Neutrophil (primary cell): Measurements from ENCODE around the gene FCN1.

Experiments
- H3K27ac ChIP-seq: fragments of 200-600 bp; sonication (generic); 2 replicates; pipeline ENCODE4 v1.5.1; 2016; ENCODE audit warnings: mild to moderate bottlenecking, moderate library complexity
- H3K27me3 ChIP-seq: fragments of 200-600 bp; sonication (generic); 2 replicates; pipeline ENCODE4 v1.6.0; 2016; ENCODE audit warnings: mild to moderate bottlenecking
- H3K36me3 ChIP-seq: fragments of 200-600 bp; sonication (generic); 2 replicates; pipeline ENCODE4 v1.5.1; 2017
- H3K4me1 ChIP-seq, 2 experiments: fragments of 200-600 bp in 1 of 2; sonication (generic) in 1 of 2; 1 replicate in 1 of 2; 2 replicates in 1 of 2; pipeline versions ENCODE4 v1.5.1 to v1.6.1; 2013 to 2016; ENCODE audit warnings: low read depth in 1 of 2, low read length in 1 of 2, mild to moderate bottlenecking in 1 of 2, moderate library complexity in 1 of 2; ENCODE audit not compliant: control insufficient read depth in 1 of 2, insufficient read depth in 1 of 2
- H3K4me3 ChIP-seq, 2 experiments: fragments of 200-600 bp in 1 of 2; sonication (generic) in 1 of 2; 1 replicate in 1 of 2; 2 replicates in 1 of 2; pipeline ENCODE4 v1.5.1; 2013 to 2016; ENCODE audit warnings: low read depth in 1 of 2, low read length in 1 of 2, mild to moderate bottlenecking in 1 of 2, moderate library complexity in 1 of 2
- H3K9me3 ChIP-seq: fragments of 200-600 bp; sonication (generic); 2 replicates; pipeline ENCODE4 v1.5.1; 2016
- CTCF ChIP-seq: fragments of 200-600 bp; sonication (generic); IDR thresholded peaks from 2 replicates; pipeline ENCODE4 v1.5.1; 2016; ENCODE audit warnings: antibody characterized with exemption

FCN1 gene

GRCh38 chr9:134897584-134898170, 20.0 kb downstream of the FCN1 start:
- Histone ChIP-seq H3K4me3 (no peak overlapping the region), H3K4me1 (no peaks in the 10 kb centered on the region), H3K27ac (no peak overlapping the region), H3K9me3 (no peaks in the 10 kb centered on the region), H3K36me3 (no peaks in the 10 kb centered on the region), H3K27me3 (peaks cover 22% of the 10 kb centered on the region)
- no peak for TF ChIP-seq CTCF

- no peak for TF ChIP-seq CTCF
- Histone ChIP-seq H3K4me3 (no peak overlapping the region), H3K9me3 (no peaks in the 10 kb centered on the region), H3K36me3 (no peaks in the 10 kb centered on the region), H3K4me1 (no peaks in the 10 kb centered on the region), H3K27ac (no peak overlapping the region), H3K27me3 (peaks cover 22% of the 10 kb centered on the region)
These were observed 20.7 kb downstream of the FCN1 start for GRCh38 chr9:134896834-134897583.

- Histone ChIP-seq H3K36me3 (no peaks in the 10 kb centered on the region), H3K4me3 (no peak overlapping the region), H3K9me3 (no peaks in the 10 kb centered on the region), H3K4me1 (no peaks in the 10 kb centered on the region), H3K27me3 (peaks cover 24% of the 10 kb centered on the region), H3K27ac (no peak overlapping the region)
- no peak for TF ChIP-seq CTCF
These were observed 21.5 kb downstream of the FCN1 start for GRCh38 chr9:134895908-134896833.

GRCh38 chr9:134895567-134895907, 22.2 kb downstream of the FCN1 start:
- H3K27ac ChIP-seq, result no peak overlapping the region
- H3K36me3 ChIP-seq, result no peaks in the 10 kb centered on the region
- peaks cover 30% of the 10 kb centered on the region for H3K27me3 ChIP-seq
- no peaks in the 10 kb centered on the region for H3K9me3 ChIP-seq
- no peaks in the 10 kb centered on the region for H3K4me1 ChIP-seq
- no peak overlapping the region for H3K4me3 ChIP-seq
- TF ChIP-seq CTCF, result no peak

- H3K27ac ChIP-seq, result no peak overlapping the region
- H3K9me3 ChIP-seq, result no peaks in the 10 kb centered on the region
- no peaks in the 10 kb centered on the region for H3K36me3 ChIP-seq
- no peaks in the 10 kb centered on the region for H3K4me1 ChIP-seq
- no peak overlapping the region for H3K4me3 ChIP-seq
- peaks cover 33% of the 10 kb centered on the region for H3K27me3 ChIP-seq
- no peak for TF ChIP-seq CTCF
These were observed 22.6 kb downstream of the FCN1 start for GRCh38 chr9:134895097-134895496.
